HFFc6 (cell line): ENCODE results near the gene ANKRD39. TPM values are rescaled to one million over a fixed set of nuclear protein-coding genes. Genes with fewer than 3 reads are reported as not detected.

Source experiments
- DNase-seq: peaks from one replicate; pipeline ENCODE4 v3.0.0-alpha.2; 2018
- H3K27ac Mint-ChIP-seq: 2 replicates; pipeline ENCODE4 v1.8.0; 2020; ENCODE audit warnings: mild to moderate bottlenecking, mixed read lengths
- H3K27me3 Mint-ChIP-seq: 2 replicates; pipeline ENCODE4 v1.8.0; 2021; ENCODE audit warnings: mild to moderate bottlenecking, moderate library complexity, mixed read lengths; ENCODE audit not compliant: insufficient read depth
- H3K36me3 Mint-ChIP-seq: 2 replicates; pipeline ENCODE4 v1.8.0; 2021; ENCODE audit warnings: low read depth, mixed read lengths
- H3K4me1 Mint-ChIP-seq: 2 replicates; pipeline ENCODE4 v1.8.0; 2020; ENCODE audit warnings: low read depth, mixed read lengths
- H3K4me3 Mint-ChIP-seq: 2 replicates; pipeline ENCODE4 v1.8.0; 2020; ENCODE audit warnings: mild to moderate bottlenecking, moderate library complexity, mixed read lengths
- H3K9me3 Mint-ChIP-seq: 2 replicates; pipeline ENCODE4 v1.8.0; 2020; ENCODE audit warnings: mild to moderate bottlenecking, mixed read lengths
- total RNA-seq, 6 experiments: library from RNA; stranded (reverse); fragmentation: NEBNext Ultra II Directional; extraction: Animal tissue kit (Norgen Biotek cat#: 25700); gene quantifications; 2 replicates in 1 of 6; 3 replicates in 5 of 6; pipeline ENCODE4 v1.2.3, GENCODE V29; 2021
- TF ChIP-seq, protein P1 (sequence below): fragments of 200-600 bp; sonication (generic); IDR thresholded peaks from 2 replicates; pipeline ENCODE4 v1.5.0; 2021; ENCODE audit warnings: antibody characterized with exemption, mild to moderate bottlenecking

Gene ANKRD39
- total RNA-seq, 6 experiments from 2014 or later: 14.7 to 16.3 (median 15.3) TPM

DNA sequence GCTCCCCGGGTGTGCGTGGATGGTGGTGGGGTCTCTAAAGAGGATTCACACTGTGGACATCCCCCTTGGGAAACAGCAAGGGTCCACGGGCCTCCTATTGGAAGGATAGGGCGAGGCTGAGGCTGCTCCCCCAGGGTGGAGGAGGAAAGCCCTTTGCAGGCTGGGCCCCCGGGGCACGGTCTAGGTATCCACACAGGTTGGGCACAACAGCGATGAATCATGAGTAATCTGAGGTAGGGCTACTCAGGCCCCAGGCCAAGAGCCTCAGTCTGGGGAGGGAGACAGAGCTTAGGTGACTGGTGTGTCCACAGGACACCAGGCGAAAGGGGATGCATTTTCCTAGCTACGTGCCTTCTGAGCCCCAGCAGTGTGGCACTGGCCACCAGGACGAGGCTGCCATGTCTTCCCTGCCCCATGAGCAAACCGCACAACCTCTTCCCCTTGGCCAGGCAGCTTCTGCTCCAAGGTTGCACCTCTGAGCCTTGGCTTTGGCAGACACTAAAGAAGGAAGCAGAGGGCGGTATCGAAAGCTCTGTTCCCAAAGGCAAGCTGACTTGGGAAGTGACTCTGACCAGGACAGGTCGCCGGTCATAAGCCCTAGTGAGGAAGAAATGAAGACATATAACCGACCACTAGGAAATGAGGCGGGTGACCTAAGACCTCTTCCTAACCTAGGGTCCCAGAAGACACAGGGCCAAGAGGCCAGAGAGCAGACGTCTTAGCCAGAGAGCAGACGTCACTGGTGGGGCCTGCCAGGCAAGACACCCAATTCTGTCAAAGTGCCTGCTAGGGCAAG, 26.7 kb upstream of the ANKRD39 start:
- Mint-ChIP-seq H3K27ac (no peak overlapping the region), H3K4me1 (peaks cover 19% of the 10 kb centered on the region), H3K27me3 (peaks cover 34% of the 10 kb centered on the region), H3K4me3 (no peak overlapping the region), H3K36me3 (no peaks in the 10 kb centered on the region), H3K9me3 (no peaks in the 10 kb centered on the region)
- TF ChIP-seq, protein P1, sequence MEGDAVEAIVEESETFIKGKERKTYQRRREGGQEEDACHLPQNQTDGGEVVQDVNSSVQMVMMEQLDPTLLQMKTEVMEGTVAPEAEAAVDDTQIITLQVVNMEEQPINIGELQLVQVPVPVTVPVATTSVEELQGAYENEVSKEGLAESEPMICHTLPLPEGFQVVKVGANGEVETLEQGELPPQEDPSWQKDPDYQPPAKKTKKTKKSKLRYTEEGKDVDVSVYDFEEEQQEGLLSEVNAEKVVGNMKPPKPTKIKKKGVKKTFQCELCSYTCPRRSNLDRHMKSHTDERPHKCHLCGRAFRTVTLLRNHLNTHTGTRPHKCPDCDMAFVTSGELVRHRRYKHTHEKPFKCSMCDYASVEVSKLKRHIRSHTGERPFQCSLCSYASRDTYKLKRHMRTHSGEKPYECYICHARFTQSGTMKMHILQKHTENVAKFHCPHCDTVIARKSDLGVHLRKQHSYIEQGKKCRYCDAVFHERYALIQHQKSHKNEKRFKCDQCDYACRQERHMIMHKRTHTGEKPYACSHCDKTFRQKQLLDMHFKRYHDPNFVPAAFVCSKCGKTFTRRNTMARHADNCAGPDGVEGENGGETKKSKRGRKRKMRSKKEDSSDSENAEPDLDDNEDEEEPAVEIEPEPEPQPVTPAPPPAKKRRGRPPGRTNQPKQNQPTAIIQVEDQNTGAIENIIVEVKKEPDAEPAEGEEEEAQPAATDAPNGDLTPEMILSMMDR: no peak
- DNase-seq: no peak

- TF ChIP-seq, protein P1: no peak
- no peak for DNase-seq
- Mint-ChIP-seq H3K9me3 (no peaks in the 10 kb centered on the region), H3K27ac (no peak overlapping the region), H3K4me1 (peaks cover 18% of the 10 kb centered on the region), H3K36me3 (no peaks in the 10 kb centered on the region), H3K4me3 (no peak overlapping the region), H3K27me3 (peaks cover 35% of the 10 kb centered on the region)
Measured at GRCh38 chr2:96883306-96883705, 25.5 kb upstream of the ANKRD39 start.

GRCh38 chr2:96882906-96883305, 25.1 kb upstream of the ANKRD39 start:
- peaks cover 14% of the 10 kb centered on the region for H3K4me1 Mint-ChIP-seq
- H3K27ac Mint-ChIP-seq: no peak overlapping the region
- no peak for DNase-seq
- peaks cover 39% of the 10 kb centered on the region for H3K27me3 Mint-ChIP-seq
- H3K9me3 Mint-ChIP-seq: no peaks in the 10 kb centered on the region
- no peak overlapping the region for H3K4me3 Mint-ChIP-seq
- H3K36me3 Mint-ChIP-seq: no peaks in the 10 kb centered on the region
- TF ChIP-seq, protein P1: no peak

- no peaks in the 10 kb centered on the region for H3K36me3 Mint-ChIP-seq
- no peak overlapping the region for H3K4me3 Mint-ChIP-seq
- no peak overlapping the region for H3K27ac Mint-ChIP-seq
- no peaks in the 10 kb centered on the region for H3K9me3 Mint-ChIP-seq
- H3K4me1 Mint-ChIP-seq: peaks cover 7% of the 10 kb centered on the region
- peaks cover 43% of the 10 kb centered on the region for H3K27me3 Mint-ChIP-seq
- TF ChIP-seq, protein P1: no peak
- DNase-seq: no peak
Measured at GRCh38 chr2:96882230-96882629, 24.4 kb upstream of the ANKRD39 start.

DNA sequence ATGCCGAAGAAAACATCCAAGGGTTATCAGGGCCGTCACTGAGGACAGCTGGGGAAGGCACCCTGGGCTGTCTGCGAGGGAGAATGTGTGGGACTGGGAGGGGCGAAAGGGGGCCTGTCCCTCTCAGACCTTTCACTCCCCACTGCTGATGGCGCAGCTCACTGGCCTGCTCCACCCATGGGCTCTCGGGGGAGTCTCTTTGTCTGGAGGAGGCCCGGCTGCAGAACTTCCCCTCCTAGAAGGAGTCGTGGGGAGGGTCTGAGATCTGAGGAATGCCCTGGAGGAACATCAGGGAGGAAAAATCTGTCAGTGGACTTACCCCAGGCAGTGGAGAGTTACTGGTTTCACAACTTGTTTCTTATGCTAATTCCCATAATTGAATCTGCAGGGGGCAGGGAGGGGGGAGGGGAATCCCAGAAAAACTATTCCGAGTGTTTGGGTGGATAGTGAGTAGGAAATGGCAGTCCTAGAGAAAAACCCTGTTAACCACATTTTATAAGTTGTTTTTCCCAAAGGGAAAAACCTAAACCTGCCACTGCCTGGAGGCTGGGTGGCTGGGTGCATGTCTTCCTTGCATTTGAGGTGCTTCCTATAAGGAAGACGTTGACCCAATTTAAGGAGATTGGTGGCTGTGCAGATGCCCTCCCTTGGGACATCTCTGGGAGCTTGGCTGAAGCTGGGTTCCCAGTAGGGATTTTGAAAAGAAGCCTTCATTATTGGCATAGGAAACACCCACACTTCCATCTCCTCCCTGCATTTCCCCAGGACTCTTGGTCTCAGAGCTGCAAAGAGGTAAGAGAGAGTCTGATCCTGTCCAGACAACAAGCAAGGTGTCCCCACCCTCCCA, 23.8 kb upstream of the ANKRD39 start:
- no peak overlapping the region for H3K4me3 Mint-ChIP-seq
- DNase-seq: no peak
- H3K27ac Mint-ChIP-seq: no peak overlapping the region
- H3K36me3 Mint-ChIP-seq: no peaks in the 10 kb centered on the region
- peaks cover 43% of the 10 kb centered on the region for H3K27me3 Mint-ChIP-seq
- peaks cover 6% of the 10 kb centered on the region for H3K4me1 Mint-ChIP-seq
- H3K9me3 Mint-ChIP-seq: no peaks in the 10 kb centered on the region
- TF ChIP-seq, protein P1: no peak
